Fibroblast of lung (primary cell): ENCODE measurements around the gene MYH9.

Experiments used
- CTCF ChIP-seq, 2 donors: IDR thresholded peaks in 1 of 2; conservative IDR thresholded peaks in 1 of 2; 1 replicate in 1 of 2; 2 replicates in 1 of 2; pipeline ENCODE4 v1.5.1; 2011 to 2012; ENCODE audit warnings: low read length in 2 of 2, control low read depth in 1 of 2, inconsistent platforms in 1 of 2, low read depth in 1 of 2, mild to moderate bottlenecking in 1 of 2
- EZH2 ChIP-seq: IDR thresholded peaks from 2 replicates; pipeline ENCODE4 v1.5.1; 2012; ENCODE audit warnings: low read length, control low read depth, mild to moderate bottlenecking; ENCODE audit errors: missing control alignments

- TF ChIP-seq CTCF (conservative IDR thresholded peaks at IDR 0.05 in 1 of 2, IDR thresholded peaks at IDR 0.05 in 1 of 2; ENCODE audit: low read depth in 1 of 2, low read length in 2 of 2) = no peak
- TF ChIP-seq EZH2 = no peak
Measured at GRCh38 chr22:36294801-36295200, 93.0 kb downstream of the MYH9 start.
